ENCODE data around the gene ALDH8A1. TPM values are rescaled to one million over a fixed set of nuclear protein-coding genes. Genes with fewer than 3 reads are reported as not detected.

ALDH8A1 gene
- polyA plus RNA-seq, 1 of the 3 experiments (the other 2 are of a cell fraction), result 0.25 TPM

GRCh38 chr6:134980846-134981245 is 30.9 kb upstream of the ALDH8A1 start:
- Histone ChIP-seq H3K36me3 (replicated peaks in 1 of 2; ENCODE audit: control insufficient read depth in 1 of 2, insufficient read depth in 2 of 2, low read length in 1 of 2) (peaks cover 57 to 66% of the 10 kb centered on the region in 2 experiments), H3K9me2 (no peaks in the 10 kb centered on the region), H2AFZ (ENCODE audit: low read depth) (no peak overlapping the region), H3K79me2 (ENCODE audit: insufficient read depth) (no peaks in the 10 kb centered on the region), H3K4me1 (ENCODE audit: control insufficient read depth in 1 of 2, insufficient read depth in 2 of 2, low read depth in 1 of 2, low read length in 1 of 2) (no peaks in the 10 kb centered on the region), H3K27ac (ENCODE audit: low read depth in 2 of 2, low read length in 1 of 2) (no peak overlapping the region), H3K9me3 (no peaks in the 10 kb centered on the region), H3K27me3 (ENCODE audit: insufficient read depth) (no peaks in the 10 kb centered on the region), H3F3A (replicated peaks; ENCODE audit: insufficient read depth) (no peaks in the 10 kb centered on the region), H4K20me1 (ENCODE audit: insufficient read depth) (no peaks in the 10 kb centered on the region), H3K9ac (no peak overlapping the region), H3K4me3 (ENCODE audit: low read depth in 2 of 2, low read length in 1 of 2) (no peak overlapping the region), H3K4me2 (no peak overlapping the region)
- ChIA-PET POLR2A (no interaction called here), CTCF (interaction anchor here (0.6 to 1.2 kb wide), 3 partner anchors 22 to 116 kb away, joined by 3 to 4 read pairs (median 3); no protein-coding TSS in a partner anchor)
- TF ChIP-seq FOSL2 (IDR thresholded peaks at IDR 0.05; ENCODE audit: borderline replicate concordance, low read depth), result no peak
- no peak for DNase-seq
- WGBS (ENCODE audit: low lambda C conversion rate), result 73% methylated on average over 1 of the region's 1 CpG

- POLR2A ChIA-PET, result no interaction called here
- no peak for TF ChIP-seq ZBTB33 (IDR thresholded peaks at IDR 0.05; ENCODE audit: borderline replicate concordance, low read depth)
- no peak for TF ChIP-seq EP300 (IDR thresholded peaks at IDR 0.05; ENCODE audit: borderline replicate concordance in 1 of 2, low read depth in 1 of 2, low read length in 1 of 2)
- no peak for TF ChIP-seq RAD21 (IDR thresholded peaks at IDR 0.05; ENCODE audit: low read length)
- TF ChIP-seq TAF1 (IDR thresholded peaks at IDR 0.05; ENCODE audit: borderline replicate concordance, low read depth, low read length), result no peak
- TF ChIP-seq TEAD4 (IDR thresholded peaks at IDR 0.05; ENCODE audit: borderline replicate concordance, insufficient read depth), result no peak
- TF ChIP-seq MXI1 (IDR thresholded peaks at IDR 0.05; ENCODE audit: low read depth, low read length), result no peak
- no peak for TF ChIP-seq EZH2phosphoT487 (IDR thresholded peaks at IDR 0.05; ENCODE audit: borderline replicate concordance, low read depth)
- no peak for TF ChIP-seq IRF3 (IDR thresholded peaks at IDR 0.05; ENCODE audit: low read depth, low read length)
- no peak for TF ChIP-seq CHD2 (IDR thresholded peaks at IDR 0.05; ENCODE audit: low read length, partially characterized antibody)
- no peak for TF ChIP-seq SMC3 (IDR thresholded peaks at IDR 0.05; ENCODE audit: low read depth, low read length)
- no peak for TF ChIP-seq MAX (IDR thresholded peaks at IDR 0.05; ENCODE audit: low read depth)
- TF ChIP-seq REST (IDR thresholded peaks at IDR 0.05; ENCODE audit: low read depth, low read length), result no peak
- TF ChIP-seq POLR2AphosphoS5 (IDR thresholded peaks at IDR 0.05; ENCODE audit: low read depth, low read length), result no peak
- no peak for TF ChIP-seq FOXM1 (IDR thresholded peaks at IDR 0.05; ENCODE audit: low read depth)
- TF ChIP-seq GATA2 (CRISPR knock-in tag; IDR thresholded peaks at IDR 0.05), result no peak
- no peak for TF ChIP-seq ELF1 (IDR thresholded peaks at IDR 0.05)
- no peak for TF ChIP-seq GABPA (IDR thresholded peaks at IDR 0.05; ENCODE audit: low read depth)
- H3K36me3 ChIP-seq (replicated peaks in 1 of 2; ENCODE audit: control insufficient read depth in 1 of 2, insufficient read depth in 2 of 2, low read length in 1 of 2), result peaks cover 53 to 68% of the 10 kb centered on the region in 2 experiments
Observed at GRCh38 chr6:134979142-134979541, 29.2 kb upstream of the ALDH8A1 start.

More at GRCh38 chr6:134979142-134979541, 29.2 kb upstream of the ALDH8A1 start:
- Histone ChIP-seq H3K9me3 (no peaks in the 10 kb centered on the region), H3K4me2 (no peak overlapping the region), H3K9me2 (no peaks in the 10 kb centered on the region), H3K27ac (ENCODE audit: low read depth in 2 of 2, low read length in 1 of 2) (no peak overlapping the region), H3K27me3 (ENCODE audit: insufficient read depth) (no peaks in the 10 kb centered on the region), H3K79me2 (ENCODE audit: insufficient read depth) (peaks cover 9% of the 10 kb centered on the region; the same call in 1 of the 2 replicates), H3K4me3 (ENCODE audit: low read depth in 2 of 2, low read length in 1 of 2) (no peak overlapping the region), H3K9ac (no peak overlapping the region), H3F3A (replicated peaks; ENCODE audit: insufficient read depth) (no peaks in the 10 kb centered on the region), H2AFZ (ENCODE audit: low read depth) (no peak overlapping the region), H4K20me1 (ENCODE audit: insufficient read depth) (no peaks in the 10 kb centered on the region), H3K4me1 (ENCODE audit: control insufficient read depth in 1 of 2, insufficient read depth in 2 of 2, low read depth in 1 of 2, low read length in 1 of 2) (no peaks in the 10 kb centered on the region)
- CTCF ChIA-PET, result no interaction called here
- no peak for DNase-seq
- 95% methylated on average over 6 of the region's 6 CpGs for WGBS (ENCODE audit: low lambda C conversion rate)
